Measurements from ENCODE around the gene WDR87.

The WDR87 gene

DNA sequence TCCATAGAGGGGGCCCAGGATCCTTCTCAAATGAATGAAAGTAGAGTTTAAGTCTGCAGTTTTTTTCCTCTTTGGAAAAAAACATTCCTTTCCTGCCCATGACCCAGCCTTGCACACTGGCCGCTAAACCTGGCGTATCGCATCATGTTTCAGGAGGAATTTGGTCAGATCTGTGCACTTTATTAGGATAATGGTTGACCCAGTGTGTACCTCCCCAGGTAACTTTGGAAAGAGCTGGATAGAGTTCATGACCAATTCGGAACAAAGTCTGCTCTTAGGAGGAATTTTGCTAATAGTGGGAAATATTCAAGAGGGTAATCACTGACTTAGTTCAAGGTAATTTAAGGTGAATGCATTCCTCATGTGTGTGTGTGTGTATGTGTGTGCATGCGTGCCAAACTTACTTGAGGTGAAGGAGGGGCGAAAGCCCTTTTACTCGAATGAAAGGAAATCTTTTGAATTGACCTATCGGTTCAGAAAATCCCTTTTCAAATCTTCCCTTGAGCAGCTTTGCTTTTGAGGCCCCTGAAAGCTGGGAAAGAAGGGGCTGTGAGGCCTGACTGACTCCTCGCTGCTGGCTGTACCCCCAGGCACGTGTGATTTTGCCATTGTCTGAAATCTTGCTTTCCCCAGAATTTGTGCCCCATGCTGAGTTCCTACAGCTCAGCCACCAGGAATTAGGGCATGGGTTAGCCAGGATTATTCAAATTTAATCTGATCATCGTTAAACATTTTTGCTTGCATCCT, 47.0 kb upstream of the WDR87 start (continued):
- TF ChIP-seq, protein P1, sequence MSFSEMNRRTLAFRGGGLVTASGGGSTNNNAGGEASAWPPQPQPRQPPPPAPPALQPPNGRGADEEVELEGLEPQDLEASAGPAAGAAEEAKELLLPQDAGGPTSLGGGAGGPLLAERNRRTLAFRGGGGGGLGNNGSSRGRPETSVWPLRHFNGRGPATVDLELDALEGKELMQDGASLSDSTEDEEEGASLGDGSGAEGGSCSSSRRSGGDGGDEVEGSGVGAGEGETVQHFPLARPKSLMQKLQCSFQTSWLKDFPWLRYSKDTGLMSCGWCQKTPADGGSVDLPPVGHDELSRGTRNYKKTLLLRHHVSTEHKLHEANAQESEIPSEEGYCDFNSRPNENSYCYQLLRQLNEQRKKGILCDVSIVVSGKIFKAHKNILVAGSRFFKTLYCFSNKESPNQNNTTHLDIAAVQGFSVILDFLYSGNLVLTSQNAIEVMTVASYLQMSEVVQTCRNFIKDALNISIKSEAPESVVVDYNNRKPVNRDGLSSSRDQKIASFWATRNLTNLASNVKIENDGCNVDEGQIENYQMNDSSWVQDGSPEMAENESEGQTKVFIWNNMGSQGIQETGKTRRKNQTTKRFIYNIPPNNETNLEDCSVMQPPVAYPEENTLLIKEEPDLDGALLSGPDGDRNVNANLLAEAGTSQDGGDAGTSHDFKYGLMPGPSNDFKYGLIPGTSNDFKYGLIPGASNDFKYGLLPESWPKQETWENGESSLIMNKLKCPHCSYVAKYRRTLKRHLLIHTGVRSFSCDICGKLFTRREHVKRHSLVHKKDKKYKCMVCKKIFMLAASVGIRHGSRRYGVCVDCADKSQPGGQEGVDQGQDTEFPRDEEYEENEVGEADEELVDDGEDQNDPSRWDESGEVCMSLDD (tag by site-specific recombination; IDR thresholded peaks at IDR 0.05) = peak; percentile 38; the same call in 1 of the 2 replicates
- TF ChIP-seq PRDM1 (tag by site-specific recombination; IDR thresholded peaks at IDR 0.05) = peak; percentile 88
- TF ChIP-seq ZSCAN4 (tag by site-specific recombination; IDR thresholded peaks at IDR 0.05) = peak; percentile 62; the same call in 1 of the 2 replicates
- TF ChIP-seq ZFP3 (tag by site-specific recombination; IDR thresholded peaks at IDR 0.05; ENCODE audit: low read depth) = no peak

DNA sequence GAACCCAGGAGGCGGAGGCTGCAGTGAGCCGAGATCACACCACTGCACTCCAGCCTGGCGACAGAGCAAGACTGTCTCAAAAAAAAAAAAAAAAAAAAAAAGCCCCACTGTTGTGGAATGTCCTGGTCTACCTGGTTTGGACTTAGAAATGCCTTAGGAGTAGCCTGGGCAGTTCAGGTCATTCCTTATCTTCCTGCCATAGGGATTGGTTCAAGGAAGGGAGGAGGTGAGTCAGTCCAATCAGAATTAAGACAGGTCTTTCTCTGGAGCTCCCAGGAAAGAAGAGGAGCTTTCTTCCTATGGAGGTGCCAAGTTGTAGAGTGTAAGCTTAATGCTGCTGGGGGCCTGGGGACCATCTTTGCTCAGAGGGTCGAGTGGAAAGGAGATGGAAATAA, 45.4 kb upstream of the WDR87 start:
- TF ChIP-seq ZBTB49 (tag by site-specific recombination; IDR thresholded peaks at IDR 0.05; ENCODE audit: low read depth) = no peak
- TF ChIP-seq ZNF585B (tag by site-specific recombination; IDR thresholded peaks at IDR 0.05) = no peak
- TF ChIP-seq BCL11B (tag by site-specific recombination; IDR thresholded peaks at IDR 0.05; ENCODE audit: low read depth) = no peak
- TF ChIP-seq, protein P2, sequence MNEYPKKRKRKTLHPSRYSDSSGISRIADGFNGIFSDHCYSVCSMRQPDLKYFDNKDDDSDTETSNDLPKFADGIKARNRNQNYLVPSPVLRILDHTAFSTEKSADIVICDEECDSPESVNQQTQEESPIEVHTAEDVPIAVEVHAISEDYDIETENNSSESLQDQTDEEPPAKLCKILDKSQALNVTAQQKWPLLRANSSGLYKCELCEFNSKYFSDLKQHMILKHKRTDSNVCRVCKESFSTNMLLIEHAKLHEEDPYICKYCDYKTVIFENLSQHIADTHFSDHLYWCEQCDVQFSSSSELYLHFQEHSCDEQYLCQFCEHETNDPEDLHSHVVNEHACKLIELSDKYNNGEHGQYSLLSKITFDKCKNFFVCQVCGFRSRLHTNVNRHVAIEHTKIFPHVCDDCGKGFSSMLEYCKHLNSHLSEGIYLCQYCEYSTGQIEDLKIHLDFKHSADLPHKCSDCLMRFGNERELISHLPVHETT (tag by site-specific recombination; IDR thresholded peaks at IDR 0.05) = no peak
- TF ChIP-seq ZBTB48 (tag by site-specific recombination; IDR thresholded peaks at IDR 0.05) = no peak
- no peak for TF ChIP-seq ZNF221 (tag by site-specific recombination; IDR thresholded peaks at IDR 0.05; ENCODE audit: borderline replicate concordance)
- TF ChIP-seq, protein P3, sequence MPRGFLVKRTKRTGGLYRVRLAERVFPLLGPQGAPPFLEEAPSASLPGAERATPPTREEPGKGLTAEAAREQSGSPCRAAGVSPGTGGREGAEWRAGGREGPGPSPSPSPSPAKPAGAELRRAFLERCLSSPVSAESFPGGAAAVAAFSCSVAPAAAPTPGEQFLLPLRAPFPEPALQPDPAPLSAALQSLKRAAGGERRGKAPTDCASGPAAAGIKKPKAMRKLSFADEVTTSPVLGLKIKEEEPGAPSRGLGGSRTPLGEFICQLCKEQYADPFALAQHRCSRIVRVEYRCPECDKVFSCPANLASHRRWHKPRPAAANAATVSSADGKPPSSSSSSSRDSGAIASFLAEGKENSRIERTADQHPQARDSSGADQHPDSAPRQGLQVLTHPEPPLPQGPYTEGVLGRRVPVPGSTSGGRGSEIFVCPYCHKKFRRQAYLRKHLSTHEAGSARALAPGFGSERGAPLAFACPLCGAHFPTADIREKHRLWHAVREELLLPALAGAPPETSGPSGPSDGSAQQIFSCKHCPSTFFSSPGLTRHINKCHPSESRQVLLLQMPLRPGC (tag by site-specific recombination; IDR thresholded peaks at IDR 0.05) = no peak
- no peak for TF ChIP-seq ZNF692 (tag by site-specific recombination; IDR thresholded peaks at IDR 0.05)
- TF ChIP-seq SP2 (tag by site-specific recombination; IDR thresholded peaks at IDR 0.05) = no peak
- TF ChIP-seq ZNF302 (tag by site-specific recombination; IDR thresholded peaks at IDR 0.05; ENCODE audit: low read depth) = no peak
- TF ChIP-seq ZNF266 (tag by site-specific recombination; IDR thresholded peaks at IDR 0.05; ENCODE audit: low read depth) = no peak
- TF ChIP-seq YY2 (tag by site-specific recombination; IDR thresholded peaks at IDR 0.05) = no peak
- no peaks in the 10 kb centered on the region; the same call in 1 of the 2 replicates for H3K9me3 ChIP-seq (ENCODE audit: control insufficient read depth, insufficient read depth, low read depth, low read length)
- H3K4me1 ChIP-seq (ENCODE audit: control insufficient read depth, insufficient read depth, low read length) = peaks cover 19% of the 10 kb centered on the region
- H3K27ac ChIP-seq (ENCODE audit: extremely low read depth, low read depth, low read length) = no peak overlapping the region
- POLR2A ChIA-PET = no interaction called here
- H3K36me3 ChIP-seq (ENCODE audit: control insufficient read depth in 2 of 2, insufficient read depth in 1 of 2, low read length in 2 of 2) = no peaks in the 10 kb centered on the region; a peak in 1 of 3 replicates
- H3K4me3 ChIP-seq (ENCODE audit: low read depth, low read length) = no peak overlapping the region
- CTCF ChIA-PET = interaction anchor here (0.7 to 1.2 kb wide), 2 partner anchors 8 to 32 kb away, joined by 3 to 5 read pairs; no protein-coding TSS in a partner anchor
